HG02885 (cell line): Measurements from ENCODE around the gene DIAPH1.

ENCODE experiments used
- ATAC-seq: cut with Tn5 transposase; IDR thresholded peaks from one replicate; pipeline ENCODE4 v1.9.1; 2021; ENCODE audit warnings: mild to moderate bottlenecking; ENCODE audit not compliant: unreplicated experiment, poor library complexity

The DIAPH1 gene

GRCh38 chr5:141640698-141641097 is 21.9 kb upstream of the DIAPH1 start:
- ATAC-seq: no peak

- no peak for ATAC-seq
Measured at GRCh38 chr5:141640051-141640415, 21.2 kb upstream of the DIAPH1 start.

- no peak for ATAC-seq
Measured at GRCh38 chr5:141639357-141640050, 20.7 kb upstream of the DIAPH1 start.

GRCh38 chr5:141638771-141639170 is 20.0 kb upstream of the DIAPH1 start:
- ATAC-seq: no peak

- peak; percentile 34 for ATAC-seq
Measured at GRCh38 chr5:141637767-141638419, 19.1 kb upstream of the DIAPH1 start.

- peak; percentile 22 for ATAC-seq
Measured at GRCh38 chr5:141637123-141637766, 18.4 kb upstream of the DIAPH1 start.

- peak; percentile 72 for ATAC-seq
Measured at GRCh38 chr5:141636413-141637122, 17.8 kb upstream of the DIAPH1 start, which contains the start of the genes HDAC3 and RELL2. Gene HDAC3 (minus strand): TSS chr5:141636849. CDS start chr5:141636790, 59 bp downstream. Gene RELL2 (plus strand): TSS chr5:141636997. CDS start chr5:141638226, 1,229 bp downstream.

GRCh38 chr5:141636106-141636412 is 17.3 kb upstream of the DIAPH1 start:
- no peak for ATAC-seq

GRCh38 chr5:141635646-141636045 is 16.8 kb upstream of the DIAPH1 start:
- ATAC-seq: no peak

GRCh38 chr5:141634720-141635119 is 15.9 kb upstream of the DIAPH1 start:
- ATAC-seq: no peak

- peak; percentile 74 for ATAC-seq
Measured at GRCh38 chr5:141633871-141634561, 15.2 kb upstream of the DIAPH1 start.

- no peak for ATAC-seq
Measured at GRCh38 chr5:141632650-141633049, 13.8 kb upstream of the DIAPH1 start.

- ATAC-seq: no peak
Measured at GRCh38 chr5:141630570-141631140, 11.9 kb upstream of the DIAPH1 start.

GRCh38 chr5:141628175-141628788 is 9.5 kb upstream of the DIAPH1 start:
- ATAC-seq: no peak

- ATAC-seq: no peak
Measured at GRCh38 chr5:141623611-141624010, 4.8 kb upstream of the DIAPH1 start.

- ATAC-seq: peak; percentile 67
Measured at GRCh38 chr5:141623186-141623585, 4.4 kb upstream of the DIAPH1 start.

GRCh38 chr5:141618030-141618803 is 583 bp downstream of the DIAPH1 start:
- ATAC-seq: peak; percentile 28

- no peak for ATAC-seq
Measured at GRCh38 chr5:141617682-141618029, 1.1 kb downstream of the DIAPH1 start.

- no peak for ATAC-seq
Measured at GRCh38 chr5:141617128-141617527, 1.7 kb downstream of the DIAPH1 start.
